CD4-positive, alpha-beta T cell treated with Interferon alpha-2 for 1 hour (primary cell): ENCODE measurements around the gene NOL4L.

Experiments
- DNase-seq, 2 donors: peaks; one replicate each; pipeline ENCODE4 v3.0.0-alpha.2; 2020 to 2022

Gene NOL4L

GRCh38 chr20:32396646-32397160 is 188.4 kb downstream of the NOL4L start:
- DNase-seq, result no peak

- DNase-seq, result no peak
These were observed 190.1 kb downstream of the NOL4L start for GRCh38 chr20:32395066-32395465.
